GM19463 (cell line): ENCODE results near the gene ZSCAN32.

Experiments used
- ATAC-seq: cut with Tn5 transposase; IDR thresholded peaks from one replicate; pipeline ENCODE4 v1.9.1; 2021; ENCODE audit warnings: mild to moderate bottlenecking, moderate library complexity; ENCODE audit not compliant: unreplicated experiment

ZSCAN32 gene

GRCh38 chr16:3400779-3401688 is at the start of gene ZSCAN32, which contains the start of gene ZNF174:
TSS of gene ZSCAN32 (minus strand) at chr16:3401004. CDS start at chr16:3397557, 3,447 bp downstream.
TSS of gene ZNF174 (plus strand) at chr16:3401215. CDS start at chr16:3402005, 790 bp downstream.
- peak; percentile 96 for ATAC-seq

GRCh38 chr16:3444032-3444388 is 43.2 kb upstream of the ZSCAN32 start:
- ATAC-seq = peak; percentile 12

- ATAC-seq = peak; percentile 90
Measured at GRCh38 chr16:3443108-3444031, 42.6 kb upstream of the ZSCAN32 start, which contains the start of the genes NAA60 and ZNF597. TSS of gene NAA60 (plus strand) at chr16:3443680. CDS start at chr16:3476228, 32,548 bp downstream. TSS of gene ZNF597 (minus strand) at chr16:3443504. CDS start at chr16:3443153, 351 bp downstream.

GRCh38 chr16:3439637-3440036 is 38.8 kb upstream of the ZSCAN32 start:
- ATAC-seq = no peak

GRCh38 chr16:3434373-3434772 is 33.6 kb upstream of the ZSCAN32 start:
- no peak for ATAC-seq

- no peak for ATAC-seq
Measured at GRCh38 chr16:3431779-3432219, 31.0 kb upstream of the ZSCAN32 start.

- no peak for ATAC-seq
Measured at GRCh38 chr16:3413730-3414379, 13.1 kb upstream of the ZSCAN32 start.

GRCh38 chr16:3408561-3409197 is 7.9 kb upstream of the ZSCAN32 start:
- ATAC-seq = no peak

GRCh38 chr16:3401719-3402397 is 1.1 kb upstream of the ZSCAN32 start:
- ATAC-seq = no peak

GRCh38 chr16:3400446-3400778 is 392 bp downstream of the ZSCAN32 start:
- peak; percentile 15 for ATAC-seq

- no peak for ATAC-seq
Measured at GRCh38 chr16:3389663-3390338, 11.0 kb downstream of the ZSCAN32 start.

- no peak for ATAC-seq
Measured at GRCh38 chr16:3388325-3388724, 12.5 kb downstream of the ZSCAN32 start.

GRCh38 chr16:3383045-3383448 is 17.8 kb downstream of the ZSCAN32 start:
- no peak for ATAC-seq

- no peak for ATAC-seq
Measured at GRCh38 chr16:3377917-3378316, 22.9 kb downstream of the ZSCAN32 start.

- no peak for ATAC-seq
Measured at GRCh38 chr16:3375680-3376079, 25.1 kb downstream of the ZSCAN32 start.

- no peak for ATAC-seq
Measured at GRCh38 chr16:3369073-3369472, 31.7 kb downstream of the ZSCAN32 start.

GRCh38 chr16:3364774-3365427 is 35.9 kb downstream of the ZSCAN32 start:
- ATAC-seq = no peak

GRCh38 chr16:3363793-3364192 is 37.0 kb downstream of the ZSCAN32 start:
- ATAC-seq = no peak

GRCh38 chr16:3362931-3363330 is 37.9 kb downstream of the ZSCAN32 start:
- no peak for ATAC-seq
